Chondrocyte (in vitro differentiated cells): ENCODE measurements around the gene NAA60. TPM values are rescaled to one million over a fixed set of nuclear protein-coding genes. Genes with fewer than 3 reads are reported as not detected.

Experiments
- DNase-seq: peaks from one replicate; pipeline ENCODE4 v3.0.0; 2021; ENCODE audit warnings: mixed read lengths, low spot score
- H3K27ac Mint-ChIP-seq: one replicate; pipeline ENCODE4 v1.8.0; 2021; ENCODE audit warnings: mild to moderate bottlenecking, moderate library complexity, mixed read lengths; ENCODE audit not compliant: unreplicated experiment
- H3K27me3 Mint-ChIP-seq: 2 replicates; pipeline ENCODE4 v1.8.0; 2021; ENCODE audit warnings: low read depth, mixed read lengths
- H3K36me3 Mint-ChIP-seq: 2 replicates; pipeline ENCODE4 v1.8.0; 2021; ENCODE audit warnings: low read depth, mixed read lengths
- H3K4me1 Mint-ChIP-seq: 2 replicates; pipeline ENCODE4 v1.8.0; 2021; ENCODE audit warnings: low read depth, mild to moderate bottlenecking, mixed read lengths
- H3K4me3 Mint-ChIP-seq: one replicate; pipeline ENCODE4 v1.8.0; 2021; ENCODE audit warnings: mild to moderate bottlenecking, moderate library complexity, mixed read lengths; ENCODE audit not compliant: unreplicated experiment
- H3K9me3 Mint-ChIP-seq: 2 replicates; pipeline ENCODE4 v1.8.0; 2021; ENCODE audit warnings: low read depth, mixed read lengths
- total RNA-seq: library from RNA; stranded (reverse); gene quantifications from 3 replicates; pipeline ENCODE4 v1.2.1, GENCODE V29; 2021
- TF ChIP-seq, protein P1 (sequence below): fragments of 200-600 bp; sonication (generic); IDR thresholded peaks from 2 replicates; pipeline ENCODE4 v1.5.0; 2021; ENCODE audit warnings: antibody characterized with exemption, mild to moderate bottlenecking, moderate library complexity

The NAA60 gene
- total RNA-seq, 1 donor from 2014 or later: 47.2 TPM

DNA sequence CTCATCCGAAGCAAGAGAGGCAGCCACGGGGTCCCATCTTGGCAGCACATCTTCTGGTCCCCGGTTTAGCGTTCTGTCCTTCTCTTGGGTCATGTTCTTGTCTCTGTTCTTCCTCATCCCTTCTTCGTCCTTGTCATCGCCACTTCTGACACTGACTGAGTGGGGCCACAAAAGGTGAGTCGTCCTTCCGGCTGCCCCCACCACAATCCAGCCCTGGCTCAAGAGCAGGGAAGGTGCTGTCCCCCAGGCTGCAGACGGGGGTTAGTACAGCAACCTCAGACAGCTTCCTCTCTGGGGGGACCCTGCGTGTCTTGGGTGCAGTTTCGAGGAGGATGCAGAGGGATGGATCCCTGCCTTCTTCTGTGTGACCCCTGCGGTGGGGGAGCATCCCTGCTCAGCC, 21.8 kb downstream of the NAA60 start:
- no peak for DNase-seq

DNA sequence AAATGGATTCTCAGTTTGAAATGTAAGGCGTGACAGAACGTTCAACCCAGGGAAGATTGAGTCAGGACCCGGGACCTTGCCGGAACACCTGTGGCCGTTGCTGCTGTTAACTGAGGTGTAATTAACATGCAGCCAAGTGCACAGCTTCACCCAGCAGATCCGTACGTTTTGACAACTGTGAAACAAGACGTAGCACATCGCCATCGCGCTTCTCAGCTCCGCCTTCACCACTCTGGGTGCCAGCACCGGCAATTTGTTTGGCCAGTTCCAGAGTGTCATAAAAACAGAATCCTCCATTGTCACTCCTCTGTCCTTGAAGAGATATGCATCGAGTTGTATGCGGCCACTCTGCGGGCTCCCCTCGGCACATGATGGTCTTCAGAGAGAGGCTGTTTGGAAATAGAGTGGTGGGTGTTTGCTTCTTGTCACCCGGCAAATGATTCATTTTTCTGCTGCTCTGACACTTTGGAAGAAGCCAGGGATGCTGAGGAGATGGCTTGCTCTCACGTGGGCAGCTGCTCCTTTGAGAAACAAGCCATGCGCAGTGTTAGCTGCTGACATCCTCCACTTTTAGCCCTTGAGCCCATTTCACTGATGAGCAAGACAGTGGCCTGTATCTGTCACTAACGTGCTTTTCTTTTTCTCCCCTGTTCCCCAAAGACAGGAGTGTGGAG, 22.6 kb downstream of the NAA60 start:
- no peak overlapping the region for H3K27ac Mint-ChIP-seq
- DNase-seq: no peak
- peaks cover 5% of the 10 kb centered on the region for H3K36me3 Mint-ChIP-seq
- TF ChIP-seq, protein P1, sequence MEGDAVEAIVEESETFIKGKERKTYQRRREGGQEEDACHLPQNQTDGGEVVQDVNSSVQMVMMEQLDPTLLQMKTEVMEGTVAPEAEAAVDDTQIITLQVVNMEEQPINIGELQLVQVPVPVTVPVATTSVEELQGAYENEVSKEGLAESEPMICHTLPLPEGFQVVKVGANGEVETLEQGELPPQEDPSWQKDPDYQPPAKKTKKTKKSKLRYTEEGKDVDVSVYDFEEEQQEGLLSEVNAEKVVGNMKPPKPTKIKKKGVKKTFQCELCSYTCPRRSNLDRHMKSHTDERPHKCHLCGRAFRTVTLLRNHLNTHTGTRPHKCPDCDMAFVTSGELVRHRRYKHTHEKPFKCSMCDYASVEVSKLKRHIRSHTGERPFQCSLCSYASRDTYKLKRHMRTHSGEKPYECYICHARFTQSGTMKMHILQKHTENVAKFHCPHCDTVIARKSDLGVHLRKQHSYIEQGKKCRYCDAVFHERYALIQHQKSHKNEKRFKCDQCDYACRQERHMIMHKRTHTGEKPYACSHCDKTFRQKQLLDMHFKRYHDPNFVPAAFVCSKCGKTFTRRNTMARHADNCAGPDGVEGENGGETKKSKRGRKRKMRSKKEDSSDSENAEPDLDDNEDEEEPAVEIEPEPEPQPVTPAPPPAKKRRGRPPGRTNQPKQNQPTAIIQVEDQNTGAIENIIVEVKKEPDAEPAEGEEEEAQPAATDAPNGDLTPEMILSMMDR: no peak
- H3K4me1 Mint-ChIP-seq: peaks cover 32% of the 10 kb centered on the region
- H3K27me3 Mint-ChIP-seq: no peaks in the 10 kb centered on the region
- no peak overlapping the region for H3K4me3 Mint-ChIP-seq
- H3K9me3 Mint-ChIP-seq: no peaks in the 10 kb centered on the region

More for the DNA sequence above, 21.8 kb downstream of the NAA60 start:
- Mint-ChIP-seq H3K27ac (no peak overlapping the region), H3K27me3 (no peaks in the 10 kb centered on the region), H3K36me3 (peaks cover 5% of the 10 kb centered on the region), H3K4me1 (peaks cover 39% of the 10 kb centered on the region), H3K4me3 (no peak overlapping the region), H3K9me3 (no peaks in the 10 kb centered on the region)
- TF ChIP-seq, protein P1: no peak

DNA sequence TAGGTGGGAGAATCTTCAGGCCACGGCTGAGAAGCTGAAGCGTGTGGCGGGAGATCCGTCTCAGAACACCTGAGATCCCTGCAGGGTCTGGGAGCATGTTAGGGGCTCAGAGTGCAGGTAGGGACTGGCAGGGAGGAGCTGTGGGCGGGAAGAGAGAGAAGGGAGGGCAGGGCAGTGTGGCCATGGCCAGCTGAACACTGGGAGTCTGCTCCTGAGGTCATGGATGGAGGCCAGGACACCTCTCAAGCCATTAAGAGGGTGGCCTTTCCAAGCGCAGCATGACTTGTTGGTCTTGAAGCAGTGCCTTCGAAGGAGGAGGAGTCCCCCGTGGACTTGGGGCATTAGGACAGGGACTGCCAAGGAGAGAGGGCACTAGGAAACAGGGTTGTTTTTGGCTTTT, 23.7 kb downstream of the NAA60 start:
- no peaks in the 10 kb centered on the region for H3K9me3 Mint-ChIP-seq
- H3K4me3 Mint-ChIP-seq: no peak overlapping the region
- H3K4me1 Mint-ChIP-seq: peaks cover 23% of the 10 kb centered on the region
- no peak overlapping the region for H3K27ac Mint-ChIP-seq
- H3K36me3 Mint-ChIP-seq: peaks cover 5% of the 10 kb centered on the region
- no peak for DNase-seq
- TF ChIP-seq, protein P1: no peak
- no peaks in the 10 kb centered on the region for H3K27me3 Mint-ChIP-seq

DNA sequence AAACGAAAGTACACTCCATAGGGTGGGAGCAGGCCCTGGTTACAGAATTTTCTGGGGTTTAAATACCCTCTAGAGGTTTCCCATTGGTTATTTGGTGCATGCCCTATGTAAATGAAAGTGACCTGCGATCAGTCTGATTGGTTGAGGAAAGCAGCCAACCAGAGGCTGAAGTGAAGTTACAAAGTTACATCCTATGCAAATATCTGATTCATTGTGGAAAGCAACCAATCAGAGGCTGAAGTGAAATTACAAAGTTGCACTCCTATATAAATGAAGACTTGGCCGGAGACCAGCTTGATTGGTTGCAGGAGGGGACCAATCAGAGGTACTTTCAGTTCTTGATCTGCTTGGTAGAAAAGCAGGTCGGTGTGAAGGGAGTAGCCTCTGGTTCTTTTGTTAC, 24.4 kb downstream of the NAA60 start:
- H3K9me3 Mint-ChIP-seq: no peaks in the 10 kb centered on the region
- TF ChIP-seq, protein P1: no peak
- no peak for DNase-seq
- no peak overlapping the region for H3K4me3 Mint-ChIP-seq
- H3K36me3 Mint-ChIP-seq: peaks cover 5% of the 10 kb centered on the region
- no peak overlapping the region for H3K27ac Mint-ChIP-seq
- peaks cover 20% of the 10 kb centered on the region for H3K4me1 Mint-ChIP-seq
- no peaks in the 10 kb centered on the region for H3K27me3 Mint-ChIP-seq

DNA sequence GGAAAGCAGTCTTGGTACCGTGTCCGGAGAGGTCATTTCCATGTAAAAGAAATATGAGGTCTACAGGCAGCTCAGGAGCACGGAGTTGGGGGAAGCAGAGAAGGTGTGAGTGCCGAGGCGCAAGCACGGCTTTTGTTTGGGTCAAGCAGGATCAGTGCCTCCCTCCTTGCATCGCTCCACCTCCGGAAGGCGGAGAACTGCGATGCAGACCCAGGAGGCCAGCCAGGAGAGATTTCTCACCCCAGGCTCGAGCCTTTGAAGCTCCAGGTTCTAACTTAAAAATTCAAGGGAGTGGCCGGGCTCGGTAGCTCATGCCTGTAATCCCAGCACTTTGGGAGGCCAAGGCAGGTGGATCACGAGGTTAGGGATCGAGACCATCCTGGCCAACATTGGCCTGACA, 25.0 kb downstream of the NAA60 start:
- peaks cover 24% of the 10 kb centered on the region for H3K4me1 Mint-ChIP-seq
- H3K9me3 Mint-ChIP-seq: no peaks in the 10 kb centered on the region
- H3K36me3 Mint-ChIP-seq: peaks cover 5% of the 10 kb centered on the region
- no peak overlapping the region for H3K4me3 Mint-ChIP-seq
- H3K27me3 Mint-ChIP-seq: no peaks in the 10 kb centered on the region
- TF ChIP-seq, protein P1: no peak
- H3K27ac Mint-ChIP-seq: no peak overlapping the region
- no peak for DNase-seq
